SK-N-SH (cell line): ENCODE measurements around the gene GALNTL6.

Experiments
- CHD2 ChIP-seq: fragments of 150-350 bp; IDR thresholded peaks from 2 replicates; pipeline ENCODE4 v1.6.1; 2018; ENCODE audit warnings: low read length; ENCODE audit not compliant: partially characterized antibody
- NFIC ChIP-seq: IDR thresholded peaks from 2 replicates; pipeline ENCODE4 v1.4.0; 2012; ENCODE audit warnings: borderline replicate concordance
- POLR2AphosphoS5 ChIP-seq: IDR thresholded peaks from 2 replicates; pipeline ENCODE4 v1.6.1; 2012; ENCODE audit warnings: low read depth, low read length
- RAD21 ChIP-seq: IDR thresholded peaks from 2 replicates; pipeline ENCODE4 v1.6.1; 2012; ENCODE audit warnings: mild to moderate bottlenecking, low read length
- TCF12 ChIP-seq: IDR thresholded peaks from 2 replicates; pipeline ENCODE4 v1.4.0; 2012
- YY1 ChIP-seq: IDR thresholded peaks from 2 replicates; pipeline ENCODE4 v1.4.0; 2012; ENCODE audit warnings: low read depth, mild to moderate bottlenecking
- TF ChIP-seq, protein P1 (sequence below): fragments of 200-600 bp; sonication (generic); IDR thresholded peaks from 2 replicates; pipeline ENCODE4 v1.6.1; 2017; ENCODE audit warnings: antibody characterized with exemption, mild to moderate bottlenecking, moderate library complexity

DNA sequence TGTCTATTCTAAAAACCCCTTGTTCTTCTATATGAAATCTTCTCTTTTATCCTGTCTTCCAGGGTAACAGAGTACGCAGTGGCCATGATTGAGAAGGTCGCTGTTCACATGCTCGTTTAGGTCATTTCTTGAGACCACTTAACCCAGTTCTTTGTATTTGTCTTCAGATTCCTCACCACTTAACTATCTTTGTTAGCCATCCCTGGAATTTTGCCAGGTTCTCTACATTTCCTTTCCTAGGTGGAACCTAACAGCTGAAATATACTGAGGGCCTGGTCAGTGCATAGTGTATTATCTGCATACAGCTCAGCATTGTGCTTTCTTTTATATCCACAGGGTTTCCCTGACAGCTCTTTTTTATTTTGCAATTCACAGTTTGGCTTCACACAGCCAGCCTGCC lies 1206.5 kb downstream of the GALNTL6 start:
- TF ChIP-seq RAD21 = no peak
- no peak for TF ChIP-seq NFIC
- TF ChIP-seq, protein P1, sequence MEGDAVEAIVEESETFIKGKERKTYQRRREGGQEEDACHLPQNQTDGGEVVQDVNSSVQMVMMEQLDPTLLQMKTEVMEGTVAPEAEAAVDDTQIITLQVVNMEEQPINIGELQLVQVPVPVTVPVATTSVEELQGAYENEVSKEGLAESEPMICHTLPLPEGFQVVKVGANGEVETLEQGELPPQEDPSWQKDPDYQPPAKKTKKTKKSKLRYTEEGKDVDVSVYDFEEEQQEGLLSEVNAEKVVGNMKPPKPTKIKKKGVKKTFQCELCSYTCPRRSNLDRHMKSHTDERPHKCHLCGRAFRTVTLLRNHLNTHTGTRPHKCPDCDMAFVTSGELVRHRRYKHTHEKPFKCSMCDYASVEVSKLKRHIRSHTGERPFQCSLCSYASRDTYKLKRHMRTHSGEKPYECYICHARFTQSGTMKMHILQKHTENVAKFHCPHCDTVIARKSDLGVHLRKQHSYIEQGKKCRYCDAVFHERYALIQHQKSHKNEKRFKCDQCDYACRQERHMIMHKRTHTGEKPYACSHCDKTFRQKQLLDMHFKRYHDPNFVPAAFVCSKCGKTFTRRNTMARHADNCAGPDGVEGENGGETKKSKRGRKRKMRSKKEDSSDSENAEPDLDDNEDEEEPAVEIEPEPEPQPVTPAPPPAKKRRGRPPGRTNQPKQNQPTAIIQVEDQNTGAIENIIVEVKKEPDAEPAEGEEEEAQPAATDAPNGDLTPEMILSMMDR = no peak
- no peak for TF ChIP-seq TCF12
- no peak for TF ChIP-seq POLR2AphosphoS5
- TF ChIP-seq CHD2 = no peak
- TF ChIP-seq YY1 = no peak
